Peyer's patch (tissue), 4 donors: ENCODE results near the gene ZMAT5. TPM values are rescaled to one million over a fixed set of nuclear protein-coding genes. Genes with fewer than 3 reads are reported as not detected.
A peak's percentile ranks its signal among the peaks of the same experiment; 100 is the strongest.

Experiments
- DNase-seq, 3 donors: peaks; one replicate each; pipeline ENCODE4 v3.0.0-alpha.2; 2017 to 2019
- H3K27ac ChIP-seq, 4 donors: fragments of 200-600 bp; sonication (generic); one replicate each; pipeline ENCODE4 v1.5.1; 2016 to 2019
- H3K27me3 ChIP-seq, 2 donors: fragments of 200-600 bp; sonication (generic); one replicate each; pipeline ENCODE4 v1.5.1; 2019
- H3K36me3 ChIP-seq, 3 donors: fragments of 200-600 bp; sonication (generic); one replicate each; pipeline ENCODE4 v1.5.1; 2016 to 2019
- H3K4me1 ChIP-seq, 4 donors: fragments of 200-600 bp; sonication (generic); one replicate each; pipeline ENCODE4 v1.5.1; 2016 to 2019
- H3K4me3 ChIP-seq, 4 donors: fragments of 200-600 bp; sonication (generic); 1 replicate in 3 of 4; 2 replicates in 1 of 4; pipeline ENCODE4 v1.5.1; 2016 to 2019; ENCODE audit warnings: mild to moderate bottlenecking in 1 of 4
- H3K9me3 ChIP-seq, 4 donors: fragments of 200-600 bp; sonication (generic); one replicate each; pipeline ENCODE4 v1.5.1; 2016 to 2019; ENCODE audit warnings: mild to moderate bottlenecking in 1 of 4
- POLR2A ChIP-seq, 2 donors: fragments of 450-650 bp; IDR thresholded peaks; one replicate each; pipeline ENCODE4 v1.5.1; 2017; ENCODE audit warnings: antibody characterized with exemption in 2 of 2, mild to moderate bottlenecking in 2 of 2, moderate library complexity in 2 of 2
- total RNA-seq, 4 donors: library from RNA; depleted of rRNA; stranded (reverse); fragments of >200 nt; gene quantifications; one replicate each; pipeline ENCODE4 v1.1.0, GENCODE V29; 2016
- TF ChIP-seq, protein P1 (sequence below), 6 experiments: fragments of 450-650 bp in 4 of 6; fragments of 200-600 bp in 2 of 6; sonication (generic) in 1 of 6; IDR thresholded peaks; one replicate each; pipeline ENCODE4 v1.5.1; 2017 to 2019; ENCODE audit warnings: antibody characterized with exemption in 6 of 6, mild to moderate bottlenecking in 3 of 6, moderate library complexity in 1 of 6

ZMAT5 gene
- total RNA-seq, 4 donors from 2014 or later = 16.2 to 22.5 (median 17.9) TPM

DNA sequence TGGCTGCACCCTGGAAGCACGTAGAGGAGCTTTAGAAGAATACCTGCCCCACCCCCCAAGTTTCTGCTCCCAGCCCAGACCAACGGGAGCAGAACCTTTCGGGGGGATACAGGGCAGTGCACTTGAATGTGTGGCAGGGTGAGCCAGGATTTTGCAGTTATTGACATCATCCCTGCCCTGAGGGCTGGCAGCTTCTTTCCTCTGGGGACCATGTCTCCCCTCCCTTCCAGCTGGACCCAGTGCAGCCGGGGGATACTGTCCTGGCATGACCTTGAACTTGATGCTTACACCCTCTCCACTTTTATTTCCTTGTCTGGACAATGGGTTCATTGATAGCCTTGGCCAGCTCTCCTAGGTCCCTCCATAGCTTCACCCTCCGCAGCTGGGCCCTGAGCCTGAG is 51.1 kb downstream of the ZMAT5 start:
- Histone ChIP-seq H3K4me1 (peaks cover 0 to 11% (median 3%) of the 10 kb centered on the region in 4 donors), H3K36me3 (no peaks in the 10 kb centered on the region), H3K27ac (no peak overlapping the region), H3K9me3 (no peaks in the 10 kb centered on the region), H3K27me3 (peaks cover 0 to 10% of the 10 kb centered on the region in 2 donors), H3K4me3 (no peak overlapping the region)
- no peak for DNase-seq
- no peak for TF ChIP-seq POLR2A (IDR thresholded peaks at IDR 0.05)
- TF ChIP-seq, protein P1, sequence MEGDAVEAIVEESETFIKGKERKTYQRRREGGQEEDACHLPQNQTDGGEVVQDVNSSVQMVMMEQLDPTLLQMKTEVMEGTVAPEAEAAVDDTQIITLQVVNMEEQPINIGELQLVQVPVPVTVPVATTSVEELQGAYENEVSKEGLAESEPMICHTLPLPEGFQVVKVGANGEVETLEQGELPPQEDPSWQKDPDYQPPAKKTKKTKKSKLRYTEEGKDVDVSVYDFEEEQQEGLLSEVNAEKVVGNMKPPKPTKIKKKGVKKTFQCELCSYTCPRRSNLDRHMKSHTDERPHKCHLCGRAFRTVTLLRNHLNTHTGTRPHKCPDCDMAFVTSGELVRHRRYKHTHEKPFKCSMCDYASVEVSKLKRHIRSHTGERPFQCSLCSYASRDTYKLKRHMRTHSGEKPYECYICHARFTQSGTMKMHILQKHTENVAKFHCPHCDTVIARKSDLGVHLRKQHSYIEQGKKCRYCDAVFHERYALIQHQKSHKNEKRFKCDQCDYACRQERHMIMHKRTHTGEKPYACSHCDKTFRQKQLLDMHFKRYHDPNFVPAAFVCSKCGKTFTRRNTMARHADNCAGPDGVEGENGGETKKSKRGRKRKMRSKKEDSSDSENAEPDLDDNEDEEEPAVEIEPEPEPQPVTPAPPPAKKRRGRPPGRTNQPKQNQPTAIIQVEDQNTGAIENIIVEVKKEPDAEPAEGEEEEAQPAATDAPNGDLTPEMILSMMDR (IDR thresholded peaks at IDR 0.05) = no peak

DNA sequence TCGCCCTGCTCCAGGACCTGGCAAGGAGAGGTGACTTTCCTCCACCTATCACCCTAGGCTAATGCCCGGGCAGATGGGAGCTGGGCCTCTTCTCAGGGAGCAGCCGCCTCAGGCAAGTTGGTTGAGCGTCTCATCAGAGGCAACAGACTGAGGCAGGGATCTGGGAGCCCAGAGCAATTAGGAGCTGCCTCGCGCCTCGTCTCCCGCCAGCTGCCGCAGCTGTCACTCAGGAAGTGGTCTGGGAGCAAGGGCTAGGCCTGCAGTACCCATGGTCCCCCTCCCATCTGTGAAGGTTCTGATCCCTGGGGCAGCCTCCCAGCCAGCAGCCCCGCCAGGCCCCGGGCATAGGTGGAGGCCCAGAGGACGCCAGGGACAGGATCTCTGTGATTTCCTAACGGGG is 51.6 kb downstream of the ZMAT5 start:
- TF ChIP-seq, protein P1 (IDR thresholded peaks at IDR 0.05) = no peak
- no peak for TF ChIP-seq POLR2A (IDR thresholded peaks at IDR 0.05)
- Histone ChIP-seq H3K27ac (no peak overlapping the region), H3K4me1 (peaks cover 0 to 6% (median under 1%) of the 10 kb centered on the region in 4 donors)

DNA sequence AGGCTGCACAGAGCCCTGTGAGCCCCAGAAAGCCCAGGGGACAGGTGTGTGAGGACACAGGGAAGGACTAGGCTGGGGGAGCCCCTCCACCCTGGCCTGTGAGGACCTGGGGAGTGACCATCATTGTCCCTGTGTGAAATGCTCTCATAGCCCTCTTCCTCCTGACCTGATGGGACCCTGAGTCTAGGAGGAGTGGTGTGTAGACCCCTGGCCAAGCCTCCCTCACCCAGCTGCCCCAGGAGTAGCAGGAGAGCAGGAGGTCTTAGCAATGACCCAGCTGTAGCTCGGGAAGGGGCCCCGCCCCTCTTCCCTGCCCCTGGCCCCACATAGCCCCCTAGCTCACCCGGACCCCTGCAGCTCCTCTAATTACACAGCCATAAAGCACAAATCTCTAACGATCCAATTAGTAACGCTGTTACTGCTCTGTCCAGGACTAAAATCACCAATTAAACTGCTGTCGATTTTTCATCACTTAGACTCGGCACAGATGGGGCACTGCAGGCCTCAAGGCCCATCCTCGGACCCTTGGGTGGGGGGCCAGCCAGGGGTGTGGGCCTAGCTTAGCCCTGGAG is 53.6 kb downstream of the ZMAT5 start:
- no peak for DNase-seq
- H3K27me3 ChIP-seq = no peaks in the 10 kb centered on the region
- TF ChIP-seq, protein P1 (IDR thresholded peaks at IDR 0.05) = no peak
- no peak for TF ChIP-seq POLR2A (IDR thresholded peaks at IDR 0.05)

More for the DNA sequence above, 51.6 kb downstream of the ZMAT5 start:
- H3K27me3 ChIP-seq = peaks cover 0 to 5% of the 10 kb centered on the region in 2 donors
- H3K36me3 ChIP-seq = no peaks in the 10 kb centered on the region
- H3K9me3 ChIP-seq = no peaks in the 10 kb centered on the region
- no peak for DNase-seq
- H3K4me3 ChIP-seq = no peak overlapping the region

DNA sequence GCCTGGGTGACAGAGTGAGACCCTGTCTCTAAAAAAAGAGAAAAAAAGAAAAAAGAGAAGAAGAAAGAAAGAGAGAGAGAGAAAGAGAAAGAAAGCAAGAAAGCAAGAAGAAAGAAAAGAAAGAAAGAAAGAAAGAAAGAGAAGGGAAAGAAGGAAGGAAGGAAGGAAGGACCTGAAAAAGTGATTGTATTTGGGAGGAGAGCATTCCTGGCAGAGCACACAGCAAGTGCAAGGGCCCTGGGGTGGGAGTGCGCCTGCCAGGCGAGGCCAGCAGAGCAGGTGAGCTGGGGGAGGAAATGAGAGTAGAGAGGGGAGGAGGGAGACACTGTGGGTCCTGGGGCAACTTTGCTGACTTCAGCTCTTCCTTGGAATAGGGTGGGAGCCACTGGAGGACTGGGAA is 54.7 kb downstream of the ZMAT5 start:
- Histone ChIP-seq H3K27me3 (no peaks in the 10 kb centered on the region), H3K9me3 (no peaks in the 10 kb centered on the region), H3K36me3 (no peaks in the 10 kb centered on the region), H3K27ac (no peak overlapping the region), H3K4me3 (no peak overlapping the region), H3K4me1 (no peaks in the 10 kb centered on the region)
- TF ChIP-seq, protein P1 (IDR thresholded peaks at IDR 0.05) = no peak
- TF ChIP-seq POLR2A (IDR thresholded peaks at IDR 0.05) = no peak
- no peak for DNase-seq

More for the DNA sequence above, 53.6 kb downstream of the ZMAT5 start:
- H3K27ac ChIP-seq = no peak overlapping the region
- no peaks in the 10 kb centered on the region for H3K36me3 ChIP-seq
- no peak overlapping the region for H3K4me3 ChIP-seq
- no peaks in the 10 kb centered on the region for H3K4me1 ChIP-seq
- no peaks in the 10 kb centered on the region for H3K9me3 ChIP-seq

DNA sequence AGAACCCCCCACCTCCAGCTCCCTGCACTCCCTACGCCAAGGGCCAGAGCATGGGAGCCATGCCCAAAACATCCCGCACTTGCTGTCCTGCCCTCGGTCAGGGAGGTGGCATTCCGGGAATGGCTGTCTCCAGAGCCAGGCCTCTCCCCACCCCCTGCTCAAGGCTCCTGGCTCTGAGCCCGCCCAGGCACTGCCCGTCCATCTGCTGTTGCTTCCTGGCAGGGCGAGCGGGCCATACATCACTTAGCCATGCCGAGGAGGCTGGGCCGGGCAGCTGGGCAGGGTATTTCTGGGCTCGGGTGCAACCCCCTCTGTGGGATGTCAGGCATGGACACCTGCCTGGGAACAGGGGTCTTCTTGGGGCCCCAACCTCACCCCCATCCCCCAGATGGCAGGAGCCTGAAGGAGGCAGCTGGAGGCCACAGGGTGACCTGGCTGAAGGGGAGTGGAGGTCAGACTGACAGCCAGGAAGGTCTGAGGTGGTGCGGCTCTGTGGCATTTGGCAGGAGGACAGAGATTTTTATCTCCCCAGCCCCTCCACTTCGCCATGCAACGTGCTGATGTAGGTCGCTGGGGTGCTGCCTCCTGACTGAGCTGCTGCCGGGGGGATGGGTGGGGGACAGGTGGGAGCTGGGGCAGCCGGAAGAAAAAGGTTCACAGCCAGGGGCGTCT is 55.7 kb downstream of the ZMAT5 start:
- H3K36me3 ChIP-seq = no peaks in the 10 kb centered on the region
- no peaks in the 10 kb centered on the region for H3K4me1 ChIP-seq
- H3K4me3 ChIP-seq = no peak overlapping the region
- H3K27ac ChIP-seq = no peak overlapping the region
- DNase-seq = peak in 1 of 3 donors; percentile 62
- no peaks in the 10 kb centered on the region for H3K27me3 ChIP-seq
- TF ChIP-seq, protein P1 (IDR thresholded peaks at IDR 0.05) = no peak
- no peak for TF ChIP-seq POLR2A (IDR thresholded peaks at IDR 0.05)
- H3K9me3 ChIP-seq = no peaks in the 10 kb centered on the region
